ENCODE data around the gene PTCD2.

Gene PTCD2

DNA sequence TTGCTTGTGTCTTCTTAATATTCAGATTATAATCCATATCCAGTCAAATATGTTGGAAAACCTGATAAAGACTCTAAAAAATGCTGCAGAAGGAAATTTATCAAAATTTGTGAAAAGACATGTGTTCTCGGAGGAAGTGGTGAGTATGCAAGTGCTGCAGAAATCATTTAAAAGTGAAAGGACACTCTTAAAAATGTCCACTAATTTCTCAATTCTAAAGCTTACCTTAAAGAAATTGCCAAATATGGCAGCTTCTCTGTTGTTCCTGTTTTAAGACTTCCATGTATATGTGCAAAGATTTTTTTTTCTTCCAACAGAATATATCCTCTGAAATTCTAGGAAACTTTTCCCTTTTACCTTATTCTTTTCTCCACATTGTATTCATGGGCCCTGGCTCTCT, 32.4 kb downstream of the PTCD2 start:
- no peak for DNase-seq

DNA sequence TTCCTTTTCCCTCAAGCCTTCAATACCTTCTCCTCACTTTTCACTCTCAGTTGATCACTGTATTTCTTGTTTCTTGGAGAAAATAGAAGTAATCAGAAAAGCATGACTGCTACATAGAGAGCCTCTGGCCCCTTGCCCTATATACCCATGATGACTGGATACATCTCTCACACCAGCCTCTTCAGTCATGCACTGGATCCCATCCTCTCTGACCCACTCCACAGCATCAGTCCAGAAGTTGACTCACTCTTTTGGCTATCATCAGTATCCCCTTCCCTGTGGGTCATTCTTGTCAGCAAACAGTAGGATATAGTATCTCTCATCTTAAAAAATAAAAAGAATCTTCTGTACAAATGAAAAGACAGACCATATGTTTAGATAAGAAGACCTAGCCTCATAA, 32.9 kb downstream of the PTCD2 start:
- DNase-seq, result no peak

DNA sequence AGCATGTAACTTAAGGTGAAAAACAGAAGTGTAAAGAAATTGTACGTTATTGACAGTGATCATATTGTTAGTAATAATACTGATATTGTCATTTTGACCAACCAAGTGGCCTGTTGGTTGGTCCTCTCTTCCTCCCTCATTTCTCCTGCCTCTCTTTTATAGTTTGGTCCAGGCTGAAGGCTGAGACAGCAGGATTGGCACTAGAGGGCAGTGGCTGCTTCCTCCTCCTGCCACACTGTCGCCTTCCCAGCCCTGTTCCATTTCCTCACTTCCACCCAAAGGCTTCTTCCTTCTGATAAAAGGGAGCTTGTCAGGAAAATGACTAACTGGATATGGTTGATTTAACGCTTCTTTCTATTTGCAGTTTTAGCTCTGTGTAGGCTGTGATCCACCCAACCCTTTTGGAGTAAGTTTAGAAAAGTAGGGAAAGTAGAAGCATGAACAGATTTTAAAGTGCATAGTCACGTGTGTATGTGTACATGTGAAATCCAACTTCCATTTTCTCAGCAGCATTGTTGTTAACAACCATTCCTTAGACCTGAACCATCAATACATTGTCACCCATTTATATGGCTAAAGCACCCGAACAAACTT, 35.6 kb downstream of the PTCD2 start:
- DNase-seq, result no peak

DNA sequence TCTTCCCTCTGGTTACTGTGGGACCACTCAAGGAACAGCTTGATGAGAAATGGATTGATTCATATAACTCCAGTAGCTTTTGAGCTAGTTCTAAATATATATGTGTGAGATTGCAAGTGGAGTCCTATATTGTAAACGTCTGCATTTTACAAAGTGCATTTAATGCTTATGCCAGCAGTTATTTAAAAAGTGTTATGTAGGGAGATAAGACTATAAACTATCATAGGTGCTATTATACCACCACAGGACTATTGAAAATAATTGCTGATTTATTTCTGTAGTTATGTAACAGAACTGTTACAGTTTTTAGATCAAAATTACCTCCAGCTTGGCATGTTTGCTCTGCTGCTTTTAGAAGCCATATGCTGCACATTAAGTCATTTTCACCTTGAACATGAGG, 36.2 kb downstream of the PTCD2 start:
- DNase-seq, result no peak

DNA sequence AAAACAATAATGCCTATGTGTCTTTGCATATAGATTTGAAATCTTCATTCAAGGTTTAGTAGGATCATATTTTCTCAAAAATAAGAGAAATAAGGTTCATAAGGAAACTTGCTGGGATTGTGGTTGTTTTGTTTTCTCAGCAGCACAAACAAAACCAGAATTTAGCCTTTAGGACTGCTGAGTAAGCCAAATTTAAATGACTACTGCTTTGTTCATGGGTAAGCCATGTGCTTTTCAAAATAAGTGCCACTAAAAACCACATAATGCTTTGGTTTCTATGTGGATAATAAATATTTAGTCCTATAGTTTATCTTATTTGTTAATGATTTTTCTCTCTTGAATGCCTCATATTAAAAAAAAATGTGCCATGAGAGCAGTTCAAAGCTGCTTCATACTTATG, 38.8 kb downstream of the PTCD2 start:
- DNase-seq, result no peak

DNA sequence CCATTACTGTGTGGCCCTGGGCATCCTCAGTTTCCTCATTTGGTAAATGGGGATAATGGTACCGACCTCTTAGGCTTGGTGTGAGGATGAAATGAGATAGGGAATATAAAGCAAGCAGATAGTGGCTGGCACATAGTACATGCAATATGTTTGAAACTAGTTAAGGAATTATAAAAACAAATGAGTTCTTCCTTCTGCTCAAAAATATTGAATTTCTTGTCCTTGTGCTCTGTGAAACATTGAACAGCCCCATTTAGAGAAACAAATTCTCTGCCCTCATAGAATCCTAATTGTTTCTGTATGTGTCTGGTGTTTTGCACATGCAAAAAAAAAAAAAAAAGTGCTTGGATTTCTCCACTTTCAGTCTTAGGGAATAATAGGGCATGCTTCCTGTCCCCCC, 39.7 kb downstream of the PTCD2 start:
- DNase-seq, result no peak

DNA sequence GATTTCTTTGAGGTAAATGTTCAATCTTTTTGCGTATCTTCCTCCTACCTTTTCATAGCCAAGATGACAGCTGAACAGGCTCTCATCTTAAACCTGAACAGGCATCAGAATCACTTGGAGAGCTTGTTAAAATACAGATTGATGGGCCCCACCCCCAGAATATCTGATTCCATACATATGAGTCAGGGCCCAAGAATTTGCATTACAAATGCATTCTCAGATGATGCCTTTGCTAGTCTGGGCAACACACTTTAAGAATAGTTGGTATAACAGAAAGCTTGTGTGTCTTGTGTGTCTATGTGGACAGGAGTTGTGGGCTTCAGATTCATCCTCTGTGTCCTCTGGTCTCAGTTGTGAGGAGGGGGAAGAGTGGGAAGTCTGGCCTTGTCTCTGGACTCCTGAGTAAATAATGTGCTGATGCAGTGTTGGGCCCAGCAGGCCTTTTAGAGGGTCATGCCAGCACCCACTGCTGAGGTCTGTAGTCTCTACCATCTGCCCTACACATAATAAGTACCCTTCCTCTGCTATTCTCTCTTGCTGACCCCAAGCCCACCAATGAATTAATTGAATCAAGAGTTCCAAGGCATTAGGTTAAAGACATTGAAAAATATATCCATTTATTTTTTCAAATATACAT, 43.1 kb downstream of the PTCD2 start:
- DNase-seq, result no peak

DNA sequence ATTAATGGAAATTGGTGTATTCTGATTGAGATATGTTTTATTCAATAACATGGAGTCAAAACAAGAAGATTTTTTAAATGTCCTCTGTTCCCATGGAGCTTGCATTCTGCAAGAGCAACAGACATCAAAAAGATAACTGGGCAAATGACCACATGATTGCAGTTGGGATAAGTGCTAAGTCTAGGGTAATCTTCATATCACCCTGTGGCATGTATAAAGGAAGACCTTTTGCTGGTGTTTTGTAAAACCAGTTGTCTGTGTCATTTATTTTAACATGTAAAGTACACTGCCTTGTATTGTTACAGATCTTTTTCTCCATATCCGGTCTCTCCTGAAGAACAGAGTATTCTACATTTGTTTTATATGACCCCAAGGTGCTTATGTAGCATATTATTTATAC, 44.0 kb downstream of the PTCD2 start:
- DNase-seq, result no peak

DNA sequence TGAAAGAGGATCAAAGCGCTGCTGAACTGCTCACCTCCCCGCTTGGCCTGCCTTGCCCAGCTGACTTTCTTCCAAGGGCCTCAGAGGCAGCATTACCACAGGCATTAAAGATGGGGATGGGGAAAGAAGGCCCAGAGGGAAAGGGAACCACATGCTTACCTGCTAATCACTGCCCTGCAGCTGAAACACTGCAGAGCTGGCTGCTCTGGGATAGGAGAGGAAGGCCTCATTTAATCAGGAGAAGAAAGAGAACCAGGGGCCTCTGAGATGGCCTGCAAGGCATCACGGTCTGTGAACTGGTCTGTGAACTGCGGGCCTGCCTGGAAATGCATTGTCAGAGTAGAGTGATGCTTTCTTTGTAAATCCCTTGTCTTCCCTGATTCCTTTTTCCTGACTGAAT, 44.8 kb downstream of the PTCD2 start:
- DNase-seq, result no peak

DNA sequence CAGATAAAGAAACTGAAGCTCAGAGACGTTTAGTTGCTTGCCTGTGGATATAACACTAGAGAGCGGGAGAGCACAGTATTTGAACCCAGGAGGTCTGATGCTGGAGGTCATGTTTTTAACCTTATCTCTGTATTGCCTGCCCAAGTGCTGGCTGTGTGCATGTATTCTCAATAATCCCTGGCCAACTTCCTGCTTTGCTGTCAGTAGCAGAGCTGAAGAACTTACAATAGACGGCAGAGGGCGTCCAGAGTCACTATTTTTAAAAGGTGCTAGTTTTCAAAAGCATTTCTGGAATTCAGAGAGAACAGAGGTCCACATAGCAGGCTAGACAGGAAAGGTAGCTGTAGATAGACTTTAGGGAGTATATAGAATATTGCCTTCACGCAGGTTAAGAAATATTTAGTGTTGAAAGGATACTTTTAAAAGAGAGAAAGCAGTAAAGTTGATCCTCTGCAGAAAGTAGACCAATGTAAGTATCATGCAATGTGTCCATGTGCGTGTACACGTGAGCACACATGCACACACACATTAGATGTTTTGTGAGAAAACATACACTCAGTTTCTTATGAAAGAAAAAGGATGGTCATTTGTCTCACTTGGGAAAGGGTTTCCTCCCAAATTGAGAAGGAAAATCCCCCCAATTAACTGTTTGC, 46.3 kb downstream of the PTCD2 start:
- DNase-seq, result peak in 1 of 4 experiments; percentile 1

DNA sequence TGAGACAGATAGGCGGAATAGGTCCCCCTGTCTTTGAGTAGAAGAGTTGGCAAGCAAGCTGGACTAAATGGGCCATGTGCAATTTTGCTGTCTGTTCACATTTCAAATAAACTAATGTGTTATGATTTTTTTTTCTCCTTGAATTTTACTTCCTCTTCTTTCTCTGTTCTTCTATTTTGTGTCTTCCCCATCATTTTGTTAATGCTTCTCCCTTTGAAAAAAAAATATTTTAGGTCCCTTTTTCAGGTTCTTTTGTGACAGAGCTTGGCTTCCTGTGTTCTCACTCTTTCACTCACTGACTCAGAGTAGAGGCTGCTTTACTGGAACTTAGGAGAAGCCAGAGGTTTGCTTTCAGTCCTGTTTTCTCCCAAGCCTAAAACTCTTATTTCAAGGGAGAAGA, 48.1 kb downstream of the PTCD2 start:
- no peak for DNase-seq

DNA sequence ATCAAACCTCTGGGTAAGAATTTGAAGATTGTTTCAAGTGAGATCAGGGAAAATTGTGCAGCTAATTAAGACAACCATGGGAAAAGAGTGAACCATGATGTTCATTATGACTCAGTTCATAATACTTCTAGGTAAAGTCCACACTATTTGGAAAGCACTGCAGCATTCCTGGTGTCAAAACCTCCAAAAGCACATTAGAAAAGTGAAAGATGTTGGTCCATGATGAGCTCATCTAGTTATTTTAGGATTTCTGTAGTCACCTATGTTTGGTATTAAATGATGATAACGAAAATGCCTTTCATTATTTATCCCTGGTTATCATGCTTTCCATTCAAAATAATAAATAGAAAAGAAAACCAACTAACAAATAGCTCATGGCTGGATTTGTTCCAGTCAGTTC, 49.1 kb downstream of the PTCD2 start:
- DNase-seq, result no peak

DNA sequence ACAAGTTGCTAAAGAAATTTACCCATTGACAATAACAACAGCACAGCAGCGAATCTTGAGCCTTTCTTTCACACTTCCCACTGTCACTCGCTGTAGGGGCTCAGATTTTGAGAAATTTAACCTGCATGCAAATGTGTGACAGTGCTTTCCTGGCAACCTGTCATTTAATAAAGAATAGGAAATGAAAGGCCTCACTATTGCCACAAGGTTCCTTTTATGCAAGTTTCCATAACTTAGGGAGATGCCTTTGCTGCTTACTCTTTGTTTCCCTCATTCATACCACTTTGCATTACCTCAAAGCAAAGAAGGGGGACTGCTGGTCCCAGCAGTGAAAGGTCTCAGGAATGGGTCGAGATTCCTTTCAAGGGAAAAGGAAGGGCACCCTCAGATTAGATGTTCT, 49.5 kb downstream of the PTCD2 start:
- no peak for DNase-seq

DNA sequence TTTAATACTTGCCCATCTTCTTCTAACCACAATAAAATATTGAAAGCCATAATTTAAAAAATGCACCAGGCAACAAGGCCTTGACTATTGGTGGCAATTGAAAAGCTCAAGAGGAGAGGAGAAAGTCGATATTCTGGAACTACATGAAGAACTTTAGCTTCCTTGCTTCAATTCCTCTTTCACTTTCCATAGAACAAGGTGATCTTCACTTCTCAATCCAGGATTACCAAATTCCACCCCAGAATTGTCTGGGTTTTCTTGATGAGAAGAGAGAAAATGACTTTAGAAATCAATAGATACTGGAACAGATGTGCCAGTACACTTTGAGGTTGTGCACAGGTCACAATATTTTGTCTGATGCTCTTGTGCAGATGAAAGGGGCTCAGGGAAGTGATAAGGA, 52.2 kb downstream of the PTCD2 start:
- no peak for DNase-seq

DNA sequence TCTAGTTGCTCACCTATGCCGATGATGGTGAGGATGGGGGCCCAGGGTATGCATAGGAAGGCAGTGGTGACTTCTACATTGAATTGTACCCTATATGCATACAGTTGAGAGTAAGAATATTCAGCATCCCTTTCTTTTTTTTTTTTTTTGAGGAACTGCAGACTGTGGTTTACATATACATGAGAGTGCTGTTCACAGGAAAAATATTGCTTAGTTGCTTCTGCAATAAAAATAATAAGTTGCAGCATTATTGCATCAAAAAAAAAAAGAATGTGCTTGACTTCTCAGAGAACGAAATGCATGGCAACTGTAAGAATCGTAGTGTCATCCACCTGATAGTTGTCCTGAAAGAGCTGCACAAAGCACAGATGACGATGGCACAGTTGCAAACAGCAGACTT, 52.8 kb downstream of the PTCD2 start:
- no peak for DNase-seq

DNA sequence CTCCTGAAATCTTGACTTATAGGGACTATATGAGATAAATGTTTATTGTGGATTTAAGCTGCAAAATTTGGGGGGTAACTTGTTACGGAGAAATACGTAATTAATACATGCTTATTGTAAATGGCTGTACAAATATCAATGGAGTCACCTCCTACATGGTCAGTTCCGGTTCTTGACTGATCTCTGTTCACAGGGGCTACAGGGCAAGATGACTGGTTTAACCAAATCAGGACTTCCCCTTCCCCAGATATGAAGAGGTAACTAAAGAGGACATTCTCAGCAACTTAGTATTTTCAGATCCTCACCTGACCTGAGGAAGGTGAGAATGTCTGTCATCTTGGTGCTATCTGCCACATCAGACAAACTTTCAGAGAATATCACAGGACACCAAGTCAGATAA, 54.7 kb downstream of the PTCD2 start:
- DNase-seq, result no peak

DNA sequence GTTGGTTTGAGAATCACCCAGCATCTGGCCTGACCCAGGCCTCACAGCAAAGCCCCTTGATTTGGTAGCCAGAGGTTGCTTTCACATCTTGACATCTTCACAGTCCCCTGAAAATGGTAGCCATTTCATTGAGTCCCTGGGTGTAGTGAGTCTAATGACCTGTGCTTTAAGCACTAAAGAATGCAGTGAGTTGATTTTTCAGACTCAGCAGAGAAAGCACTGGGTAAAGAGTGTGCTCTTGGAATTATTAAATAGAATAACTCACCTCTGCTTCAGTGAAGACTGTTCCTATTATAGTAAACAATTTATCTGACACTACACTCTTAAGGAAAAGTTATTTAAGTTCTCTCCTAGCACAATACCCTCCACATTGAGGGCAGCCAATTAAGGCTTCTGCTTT, 56.2 kb downstream of the PTCD2 start:
- DNase-seq, result no peak

DNA sequence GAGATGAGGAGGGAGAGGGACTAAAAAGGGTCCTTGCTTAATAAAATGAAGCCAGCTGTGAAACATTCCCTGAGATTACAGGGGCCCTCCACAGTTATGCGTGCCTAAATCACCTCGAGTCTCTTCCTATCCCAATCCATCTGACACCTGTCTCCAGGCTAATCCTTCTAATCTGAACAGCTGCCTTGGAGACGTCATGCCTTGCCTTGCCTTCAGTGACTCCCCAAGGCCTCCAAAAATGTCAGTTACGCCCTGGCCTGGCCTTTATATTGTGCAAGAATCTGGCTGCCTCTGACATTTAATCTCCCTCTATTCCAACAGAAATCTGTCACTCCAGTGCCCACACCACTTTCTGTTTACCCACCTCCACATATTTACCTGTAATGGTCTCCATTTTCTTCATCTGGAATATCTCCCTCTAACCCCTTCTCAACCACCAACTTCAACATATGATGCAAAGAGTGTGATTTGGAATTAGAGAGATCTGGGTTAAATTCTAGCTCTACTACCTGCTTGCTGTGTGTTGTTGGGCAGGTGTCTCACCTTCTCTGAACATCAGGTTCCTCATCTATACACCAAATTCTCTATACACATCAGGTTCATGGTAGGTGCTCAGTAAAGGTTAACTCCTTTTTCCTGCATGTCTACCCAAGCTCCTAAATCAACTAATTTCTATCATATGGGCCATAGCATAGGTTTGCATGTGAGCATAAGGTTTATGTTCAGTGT, 57.9 kb downstream of the PTCD2 start:
- DNase-seq, result no peak

DNA sequence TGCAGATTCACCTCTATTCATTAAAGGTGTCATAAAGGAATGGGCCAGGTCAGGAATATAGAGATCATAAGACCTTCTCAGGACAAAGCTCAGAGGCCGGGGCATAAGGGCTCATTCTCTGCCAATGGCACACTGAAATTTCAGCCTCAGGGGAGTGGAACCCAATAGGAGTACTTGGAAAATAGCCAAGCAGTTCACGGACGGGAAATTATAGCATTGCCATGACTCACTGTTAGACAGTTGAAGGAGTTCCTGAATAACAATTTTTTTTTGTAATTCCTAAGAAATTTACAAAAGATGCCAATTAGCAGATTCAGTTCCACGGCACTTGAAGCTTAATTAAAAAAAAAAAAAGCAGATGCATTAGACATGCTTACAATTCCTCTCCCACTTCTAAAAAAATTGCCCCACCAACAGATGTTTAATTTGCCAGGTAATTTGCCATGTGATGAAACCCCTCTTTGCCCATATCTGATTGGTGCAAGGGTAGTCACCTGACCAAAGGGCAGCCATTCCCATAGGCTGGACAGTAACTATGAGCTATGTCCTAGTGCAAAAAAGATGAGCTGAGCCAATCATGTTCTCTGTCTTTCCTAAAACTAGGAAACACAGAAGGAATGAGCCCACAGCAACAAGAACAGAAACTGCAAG, 58.6 kb downstream of the PTCD2 start:
- DNase-seq, result no peak

DNA sequence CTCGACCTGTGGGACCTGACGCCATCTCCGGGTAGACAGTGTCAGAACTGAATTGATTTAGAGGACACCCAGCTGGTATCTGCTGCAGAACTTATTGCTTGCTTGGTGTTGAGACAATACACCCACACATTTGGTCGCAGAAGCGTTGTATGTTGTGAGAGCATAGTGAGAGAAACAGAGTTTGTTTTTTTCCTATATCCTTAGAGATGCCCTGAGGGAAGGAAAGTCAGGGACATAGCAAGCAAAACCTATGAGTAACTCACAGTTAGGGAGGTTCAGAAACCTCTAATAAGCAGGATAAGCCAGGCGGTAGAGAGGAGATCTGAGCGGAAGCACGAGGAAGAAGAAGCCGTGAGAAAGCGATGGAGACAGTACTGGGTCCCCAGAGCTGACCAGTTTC, 59.8 kb downstream of the PTCD2 start:
- DNase-seq, result no peak

DNA sequence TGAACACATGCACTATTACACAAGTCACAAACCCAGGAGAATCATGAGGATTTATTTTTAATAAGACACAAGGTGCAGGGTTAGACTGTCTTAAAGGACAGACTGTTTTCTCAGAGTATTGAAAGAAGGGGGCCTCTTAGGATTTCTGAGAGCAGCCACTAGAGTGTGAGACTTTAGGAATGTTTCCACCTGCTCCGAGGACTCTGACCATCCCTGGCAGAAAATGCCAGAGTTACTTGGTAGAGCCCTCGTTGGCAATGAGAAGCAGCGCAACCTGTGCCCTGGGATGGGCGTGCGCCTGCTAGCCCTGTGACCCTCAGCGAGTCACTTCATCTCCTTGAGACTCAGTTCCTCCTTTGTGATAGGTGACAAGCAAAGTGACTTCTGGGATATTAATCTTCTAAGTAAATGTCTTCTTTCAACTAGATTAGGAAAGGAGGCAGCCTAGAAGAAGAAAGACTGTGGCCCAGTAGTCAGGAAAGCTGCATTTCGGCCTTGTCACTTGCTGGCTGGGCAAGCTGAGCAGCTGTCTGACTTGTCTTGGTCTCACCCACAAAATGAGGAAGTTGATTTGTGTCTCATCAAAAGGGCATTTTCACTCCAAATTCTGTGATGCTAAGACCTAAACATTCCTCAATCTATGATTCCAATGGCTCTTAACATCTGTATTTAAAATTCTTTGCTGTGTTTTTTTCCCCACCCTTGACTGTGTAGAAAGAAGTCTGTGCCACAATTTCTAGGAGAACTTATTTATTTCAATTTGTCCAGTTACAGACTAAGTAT, 60.5 kb downstream of the PTCD2 start:
- no peak for DNase-seq

DNA sequence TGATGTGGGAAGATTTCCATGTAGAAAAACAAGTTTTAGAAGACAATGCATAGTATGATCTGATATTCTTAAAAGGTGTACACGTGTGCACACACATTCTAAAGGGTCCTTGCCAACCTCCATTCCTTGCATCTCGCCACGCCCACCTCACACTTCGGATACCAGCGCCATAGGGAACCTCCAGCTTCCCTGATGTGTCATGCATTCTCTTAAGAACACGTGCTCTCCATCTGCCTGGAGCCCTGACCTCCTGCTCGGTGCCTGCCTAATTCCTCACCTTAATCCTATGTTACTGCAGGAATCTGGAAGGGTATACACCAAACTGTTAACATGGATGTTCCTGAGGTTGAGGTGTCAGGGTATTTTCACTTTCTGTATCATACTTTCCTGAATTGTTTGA, 63.1 kb downstream of the PTCD2 start:
- no peak for DNase-seq

DNA sequence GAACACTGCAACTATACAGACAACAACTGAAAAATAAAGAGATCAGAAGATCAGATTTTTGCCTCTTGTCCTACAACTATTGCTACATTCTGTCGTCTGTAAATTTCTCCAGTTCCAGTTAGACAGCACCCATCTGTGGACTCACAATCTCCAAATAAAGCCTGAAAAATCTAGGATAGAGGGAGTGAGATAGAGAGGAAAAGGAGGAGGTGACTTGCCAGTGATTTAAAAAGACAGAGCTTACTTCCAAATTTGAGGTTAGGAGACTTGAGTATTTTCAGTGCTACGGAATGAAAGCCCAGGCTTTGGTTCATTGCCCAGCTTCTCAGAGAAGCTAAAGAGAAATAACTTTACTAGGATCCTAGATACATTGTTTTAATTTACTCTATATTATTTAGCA, 63.6 kb downstream of the PTCD2 start:
- no peak for DNase-seq
